Breast epithelium (tissue), 3 donors: ENCODE measurements around the gene NCAPG2.

Source experiments
- POLR2A ChIP-seq: fragments of 450-650 bp; IDR thresholded peaks from one replicate; pipeline ENCODE4 v1.6.1; 2016; ENCODE audit warnings: antibody characterized with exemption, mild to moderate bottlenecking, moderate library complexity
- TF ChIP-seq, protein P1 (sequence below), 3 donors: fragments of 450-650 bp; IDR thresholded peaks; one replicate each; pipeline ENCODE4 v1.5.1; 2016 to 2017; ENCODE audit warnings: antibody characterized with exemption in 3 of 3, mild to moderate bottlenecking in 3 of 3, moderate library complexity in 3 of 3

DNA sequence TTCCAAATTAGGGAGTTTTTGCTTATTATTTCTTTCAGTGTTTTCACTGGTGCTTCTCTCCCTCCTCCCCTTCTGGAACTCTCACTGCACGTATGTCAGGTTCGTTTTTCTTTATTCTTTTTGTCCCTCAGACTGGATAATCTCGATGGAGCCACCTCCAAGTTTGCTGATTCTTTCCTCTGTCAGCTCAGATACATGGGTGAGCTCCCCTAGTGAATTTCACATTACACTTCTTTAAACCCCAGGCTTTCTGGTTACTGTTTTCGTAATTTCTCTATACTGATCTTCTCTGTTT is 20.8 kb upstream of the NCAPG2 start:
- TF ChIP-seq, protein P1, sequence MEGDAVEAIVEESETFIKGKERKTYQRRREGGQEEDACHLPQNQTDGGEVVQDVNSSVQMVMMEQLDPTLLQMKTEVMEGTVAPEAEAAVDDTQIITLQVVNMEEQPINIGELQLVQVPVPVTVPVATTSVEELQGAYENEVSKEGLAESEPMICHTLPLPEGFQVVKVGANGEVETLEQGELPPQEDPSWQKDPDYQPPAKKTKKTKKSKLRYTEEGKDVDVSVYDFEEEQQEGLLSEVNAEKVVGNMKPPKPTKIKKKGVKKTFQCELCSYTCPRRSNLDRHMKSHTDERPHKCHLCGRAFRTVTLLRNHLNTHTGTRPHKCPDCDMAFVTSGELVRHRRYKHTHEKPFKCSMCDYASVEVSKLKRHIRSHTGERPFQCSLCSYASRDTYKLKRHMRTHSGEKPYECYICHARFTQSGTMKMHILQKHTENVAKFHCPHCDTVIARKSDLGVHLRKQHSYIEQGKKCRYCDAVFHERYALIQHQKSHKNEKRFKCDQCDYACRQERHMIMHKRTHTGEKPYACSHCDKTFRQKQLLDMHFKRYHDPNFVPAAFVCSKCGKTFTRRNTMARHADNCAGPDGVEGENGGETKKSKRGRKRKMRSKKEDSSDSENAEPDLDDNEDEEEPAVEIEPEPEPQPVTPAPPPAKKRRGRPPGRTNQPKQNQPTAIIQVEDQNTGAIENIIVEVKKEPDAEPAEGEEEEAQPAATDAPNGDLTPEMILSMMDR (IDR thresholded peaks at IDR 0.05) = no peak
- no peak for TF ChIP-seq POLR2A
